ENCODE measurements around the gene IKZF1. TPM values are rescaled to one million over a fixed set of nuclear protein-coding genes. Genes with fewer than 3 reads are reported as not detected.

IKZF1 gene
- total RNA-seq, 1 donor from 2014 or later, result 360 TPM

GRCh38 chr7:50409856-50410745, 105.6 kb downstream of the IKZF1 start:
- no peak for DNase-seq (ENCODE audit: low spot score)
- Mint-ChIP-seq H3K4me3 (ENCODE audit: low read depth) (no peak overlapping the region), H3K9me3 (no peaks in the 10 kb centered on the region), H3K27me3 (ENCODE audit: low read depth) (no peaks in the 10 kb centered on the region), H3K4me1 (ENCODE audit: low read depth) (peaks cover 33% of the 10 kb centered on the region), H3K27ac (no peak overlapping the region), H3K36me3 (ENCODE audit: low read depth) (peaks cover 17% of the 10 kb centered on the region)
- intact Hi-C loops (cut with micrococcal nuclease), result no loop called here

- no peak for DNase-seq (ENCODE audit: low spot score)
- H3K36me3 Mint-ChIP-seq (ENCODE audit: low read depth), result peaks cover 10% of the 10 kb centered on the region
- no peaks in the 10 kb centered on the region for H3K9me3 Mint-ChIP-seq
- no peaks in the 10 kb centered on the region for H3K27me3 Mint-ChIP-seq (ENCODE audit: low read depth)
- no peak overlapping the region for H3K27ac Mint-ChIP-seq
- peaks cover 36% of the 10 kb centered on the region for H3K4me1 Mint-ChIP-seq (ENCODE audit: low read depth)
- H3K4me3 Mint-ChIP-seq (ENCODE audit: low read depth), result no peak overlapping the region
- intact Hi-C loops (cut with micrococcal nuclease), result no loop called here
Observed at GRCh38 chr7:50411332-50411731, 106.8 kb downstream of the IKZF1 start.

GRCh38 chr7:50412973-50413372, 108.5 kb downstream of the IKZF1 start:
- peaks cover 3% of the 10 kb centered on the region for H3K36me3 Mint-ChIP-seq (ENCODE audit: low read depth)

GRCh38 chr7:50413561-50413960, 109.0 kb downstream of the IKZF1 start:
- Mint-ChIP-seq H3K4me1 (ENCODE audit: low read depth) (peaks cover 38% of the 10 kb centered on the region), H3K4me3 (ENCODE audit: low read depth) (no peak overlapping the region), H3K36me3 (ENCODE audit: low read depth) (no peaks in the 10 kb centered on the region), H3K9me3 (no peaks in the 10 kb centered on the region), H3K27me3 (ENCODE audit: low read depth) (no peaks in the 10 kb centered on the region), H3K27ac (no peak overlapping the region)
- intact Hi-C loops (cut with micrococcal nuclease), result no loop called here
- DNase-seq (ENCODE audit: low spot score), result no peak

More at GRCh38 chr7:50412973-50413372, 108.5 kb downstream of the IKZF1 start:
- Mint-ChIP-seq H3K4me1 (ENCODE audit: low read depth) (peaks cover 36% of the 10 kb centered on the region), H3K27ac (no peak overlapping the region), H3K27me3 (ENCODE audit: low read depth) (no peaks in the 10 kb centered on the region), H3K9me3 (no peaks in the 10 kb centered on the region), H3K4me3 (ENCODE audit: low read depth) (no peak overlapping the region)
- intact Hi-C loops (cut with micrococcal nuclease), result no loop called here
- no peak for DNase-seq (ENCODE audit: low spot score)

- Mint-ChIP-seq H3K27ac (no peak overlapping the region), H3K9me3 (no peaks in the 10 kb centered on the region), H3K36me3 (ENCODE audit: low read depth) (no peaks in the 10 kb centered on the region), H3K4me1 (ENCODE audit: low read depth) (peaks cover 31% of the 10 kb centered on the region), H3K4me3 (ENCODE audit: low read depth) (peak overlapping the region; percentile 51), H3K27me3 (ENCODE audit: low read depth) (no peaks in the 10 kb centered on the region)
- no peak for DNase-seq (ENCODE audit: low spot score)
- intact Hi-C loops (cut with micrococcal nuclease), result no loop called here
Observed at GRCh38 chr7:50415844-50416364, 111.4 kb downstream of the IKZF1 start.

- Mint-ChIP-seq H3K27me3 (ENCODE audit: low read depth) (no peaks in the 10 kb centered on the region), H3K36me3 (ENCODE audit: low read depth) (no peaks in the 10 kb centered on the region), H3K4me3 (ENCODE audit: low read depth) (peak overlapping the region; percentile 51), H3K4me1 (ENCODE audit: low read depth) (peaks cover 29% of the 10 kb centered on the region), H3K27ac (peak overlapping the region; percentile 39), H3K9me3 (no peaks in the 10 kb centered on the region)
- intact Hi-C loops (cut with micrococcal nuclease), result no loop called here
- no peak for DNase-seq (ENCODE audit: low spot score)
Observed at GRCh38 chr7:50416527-50417182, 112.1 kb downstream of the IKZF1 start.

GRCh38 chr7:50418086-50418515, 113.6 kb downstream of the IKZF1 start:
- H3K4me3 Mint-ChIP-seq (ENCODE audit: low read depth), result no peak overlapping the region

GRCh38 chr7:50418526-50419290, 114.2 kb downstream of the IKZF1 start:
- H3K4me3 Mint-ChIP-seq (ENCODE audit: low read depth), result no peak overlapping the region
- no peaks in the 10 kb centered on the region for H3K9me3 Mint-ChIP-seq
- H3K27me3 Mint-ChIP-seq (ENCODE audit: low read depth), result no peaks in the 10 kb centered on the region
- intact Hi-C loops (cut with micrococcal nuclease), result loop anchor here (1.0 kb wide), 4 partner anchors 25 to 326 kb away; no protein-coding TSS in a partner anchor
- no peak overlapping the region for H3K27ac Mint-ChIP-seq
- no peak for DNase-seq (ENCODE audit: low spot score)
- H3K4me1 Mint-ChIP-seq (ENCODE audit: low read depth), result peaks cover 28% of the 10 kb centered on the region
- no peaks in the 10 kb centered on the region for H3K36me3 Mint-ChIP-seq (ENCODE audit: low read depth)

More at GRCh38 chr7:50418086-50418515, 113.6 kb downstream of the IKZF1 start:
- H3K27ac Mint-ChIP-seq, result no peak overlapping the region
- no peaks in the 10 kb centered on the region for H3K9me3 Mint-ChIP-seq
- peaks cover 28% of the 10 kb centered on the region for H3K4me1 Mint-ChIP-seq (ENCODE audit: low read depth)
- intact Hi-C loops (cut with micrococcal nuclease), result loop anchor here (1.0 kb wide), 4 partner anchors 25 to 326 kb away; no protein-coding TSS in a partner anchor
- no peaks in the 10 kb centered on the region for H3K36me3 Mint-ChIP-seq (ENCODE audit: low read depth)
- DNase-seq (ENCODE audit: low spot score), result peak; percentile 66
- no peaks in the 10 kb centered on the region for H3K27me3 Mint-ChIP-seq (ENCODE audit: low read depth)

GRCh38 chr7:50421043-50421442, 116.5 kb downstream of the IKZF1 start:
- Mint-ChIP-seq H3K9me3 (no peaks in the 10 kb centered on the region), H3K27me3 (ENCODE audit: low read depth) (no peaks in the 10 kb centered on the region), H3K4me3 (ENCODE audit: low read depth) (no peak overlapping the region), H3K27ac (no peak overlapping the region), H3K36me3 (ENCODE audit: low read depth) (no peaks in the 10 kb centered on the region), H3K4me1 (ENCODE audit: low read depth) (peaks cover 18% of the 10 kb centered on the region)
- no peak for DNase-seq (ENCODE audit: low spot score)
- intact Hi-C loops (cut with micrococcal nuclease), result no loop called here

GRCh38 chr7:50422858-50423257, 118.3 kb downstream of the IKZF1 start:
- no peak for DNase-seq (ENCODE audit: low spot score)
- Mint-ChIP-seq H3K27ac (no peak overlapping the region), H3K4me3 (ENCODE audit: low read depth) (no peak overlapping the region), H3K9me3 (no peaks in the 10 kb centered on the region), H3K36me3 (ENCODE audit: low read depth) (no peaks in the 10 kb centered on the region), H3K27me3 (ENCODE audit: low read depth) (no peaks in the 10 kb centered on the region), H3K4me1 (ENCODE audit: low read depth) (peaks cover 2% of the 10 kb centered on the region)
- intact Hi-C loops (cut with micrococcal nuclease), result no loop called here

- no peak for DNase-seq (ENCODE audit: low spot score)
- H3K27me3 Mint-ChIP-seq (ENCODE audit: low read depth), result no peaks in the 10 kb centered on the region
- H3K9me3 Mint-ChIP-seq, result no peaks in the 10 kb centered on the region
- intact Hi-C loops (cut with micrococcal nuclease), result no loop called here
- H3K4me1 Mint-ChIP-seq (ENCODE audit: low read depth), result no peaks in the 10 kb centered on the region
- H3K4me3 Mint-ChIP-seq (ENCODE audit: low read depth), result no peak overlapping the region
- H3K36me3 Mint-ChIP-seq (ENCODE audit: low read depth), result no peaks in the 10 kb centered on the region
- H3K27ac Mint-ChIP-seq, result no peak overlapping the region
Observed at GRCh38 chr7:50423860-50424259, 119.3 kb downstream of the IKZF1 start.

GRCh38 chr7:50425318-50425717, 120.8 kb downstream of the IKZF1 start:
- no peaks in the 10 kb centered on the region for H3K36me3 Mint-ChIP-seq (ENCODE audit: low read depth)

More at GRCh38 chr7:50425318-50425717, 120.8 kb downstream of the IKZF1 start:
- H3K9me3 Mint-ChIP-seq, result no peaks in the 10 kb centered on the region
- intact Hi-C loops (cut with micrococcal nuclease), result no loop called here
- DNase-seq (ENCODE audit: low spot score), result no peak
- no peaks in the 10 kb centered on the region for H3K27me3 Mint-ChIP-seq (ENCODE audit: low read depth)
- no peak overlapping the region for H3K27ac Mint-ChIP-seq
- H3K4me3 Mint-ChIP-seq (ENCODE audit: low read depth), result no peak overlapping the region
- H3K4me1 Mint-ChIP-seq (ENCODE audit: low read depth), result no peaks in the 10 kb centered on the region
